ENCODE measurements around the gene ARHGAP26.

The ARHGAP26 gene

GRCh38 chr5:142785206-142785605 is 15.0 kb downstream of the ARHGAP26 start:
- DNase-seq, result no peak

GRCh38 chr5:142789206-142789605 is 19.0 kb downstream of the ARHGAP26 start:
- DNase-seq, result no peak

- no peak for DNase-seq
Measured at GRCh38 chr5:142792012-142792864, 22.1 kb downstream of the ARHGAP26 start.

GRCh38 chr5:142792865-142793232 is 22.7 kb downstream of the ARHGAP26 start:
- DNase-seq, result no peak

GRCh38 chr5:142794537-142794936 is 24.4 kb downstream of the ARHGAP26 start:
- DNase-seq, result no peak

- no peak for DNase-seq
Measured at GRCh38 chr5:142795251-142795650, 25.1 kb downstream of the ARHGAP26 start.

GRCh38 chr5:142796492-142797109 is 26.4 kb downstream of the ARHGAP26 start:
- no peak for DNase-seq

GRCh38 chr5:142797420-142797819 is 27.2 kb downstream of the ARHGAP26 start:
- no peak for DNase-seq

- DNase-seq, result no peak
Measured at GRCh38 chr5:142798099-142798770, 28.1 kb downstream of the ARHGAP26 start.

GRCh38 chr5:142800776-142801494 is 30.8 kb downstream of the ARHGAP26 start:
- DNase-seq, result no peak

GRCh38 chr5:142801495-142801871 is 31.3 kb downstream of the ARHGAP26 start:
- DNase-seq, result no peak

- DNase-seq, result no peak
Measured at GRCh38 chr5:142803428-142804125, 33.4 kb downstream of the ARHGAP26 start.

GRCh38 chr5:142805339-142805738 is 35.2 kb downstream of the ARHGAP26 start:
- DNase-seq, result no peak

- no peak for DNase-seq
Measured at GRCh38 chr5:142806841-142807267, 36.7 kb downstream of the ARHGAP26 start.

- DNase-seq, result no peak
Measured at GRCh38 chr5:142807372-142807911, 37.3 kb downstream of the ARHGAP26 start.

GRCh38 chr5:142808878-142809598 is 38.9 kb downstream of the ARHGAP26 start:
- DNase-seq, result no peak

- DNase-seq, result no peak
Measured at GRCh38 chr5:142810081-142810480, 39.9 kb downstream of the ARHGAP26 start.

GRCh38 chr5:142810743-142811290 is 40.6 kb downstream of the ARHGAP26 start:
- no peak for DNase-seq

GRCh38 chr5:142811866-142812557 is 41.8 kb downstream of the ARHGAP26 start:
- no peak for DNase-seq

- no peak for DNase-seq
Measured at GRCh38 chr5:142813220-142813619, 43.0 kb downstream of the ARHGAP26 start.

GRCh38 chr5:142814122-142814521 is 43.9 kb downstream of the ARHGAP26 start:
- no peak for DNase-seq

Data from NCI-H446 treated with DMSO at 0.1 percent for 48 hours (cell line).